ENCODE data around the gene CPPED1. TPM values are rescaled to one million over a fixed set of nuclear protein-coding genes. Genes with fewer than 3 reads are reported as not detected.
"Not testable (repeated sequence)": the region's sequence is repeated elsewhere in the genome, so short reads cannot be mapped to it uniquely, and the experiment has no call there.

CPPED1 gene
- total RNA-seq, 1 experiment from 2014 or later, result 11.9 TPM

GRCh38 chr16:12769525-12769924 is 34.2 kb downstream of the CPPED1 start:
- DNase-seq (ENCODE audit: low read depth), result no peak

- no peak for DNase-seq (ENCODE audit: low read depth)
Measured at GRCh38 chr16:12767897-12768296, 35.8 kb downstream of the CPPED1 start.

GRCh38 chr16:12766853-12767252 is 36.8 kb downstream of the CPPED1 start:
- DNase-seq (ENCODE audit: low read depth), result no peak

GRCh38 chr16:12766208-12766607 is 37.5 kb downstream of the CPPED1 start:
- not testable (repeated sequence) for DNase-seq (ENCODE audit: low read depth)

GRCh38 chr16:12764813-12765488 is 38.7 kb downstream of the CPPED1 start:
- DNase-seq (ENCODE audit: low read depth), result no peak

GRCh38 chr16:12763517-12763916 is 40.2 kb downstream of the CPPED1 start:
- DNase-seq (ENCODE audit: low read depth), result no peak

- DNase-seq (ENCODE audit: low read depth), result no peak
Measured at GRCh38 chr16:12760819-12761611, 42.7 kb downstream of the CPPED1 start.

GRCh38 chr16:12758670-12759558 is 44.8 kb downstream of the CPPED1 start:
- DNase-seq (ENCODE audit: low read depth), result no peak

- DNase-seq (ENCODE audit: low read depth), result no peak
Measured at GRCh38 chr16:12758031-12758669, 45.5 kb downstream of the CPPED1 start.

GRCh38 chr16:12757546-12757945 is 46.1 kb downstream of the CPPED1 start:
- no peak for DNase-seq (ENCODE audit: low read depth)

- DNase-seq (ENCODE audit: low read depth), result peak; percentile 19
Measured at GRCh38 chr16:12754824-12755543, 48.7 kb downstream of the CPPED1 start.

- DNase-seq (ENCODE audit: low read depth), result no peak
Measured at GRCh38 chr16:12753203-12754023, 50.3 kb downstream of the CPPED1 start.

- no peak for DNase-seq (ENCODE audit: low read depth)
Measured at GRCh38 chr16:12752159-12752558, 51.5 kb downstream of the CPPED1 start.

- no peak for DNase-seq (ENCODE audit: low read depth)
Measured at GRCh38 chr16:12750554-12750918, 53.2 kb downstream of the CPPED1 start.

- no peak for DNase-seq (ENCODE audit: low read depth)
Measured at GRCh38 chr16:12749076-12749475, 54.6 kb downstream of the CPPED1 start.

- no peak for DNase-seq (ENCODE audit: low read depth)
Measured at GRCh38 chr16:12747827-12748226, 55.9 kb downstream of the CPPED1 start.

- DNase-seq (ENCODE audit: low read depth), result no peak
Measured at GRCh38 chr16:12747261-12747660, 56.4 kb downstream of the CPPED1 start.

- DNase-seq (ENCODE audit: low read depth), result no peak
Measured at GRCh38 chr16:12744860-12745259, 58.8 kb downstream of the CPPED1 start.

GRCh38 chr16:12742741-12743140 is 60.9 kb downstream of the CPPED1 start:
- no peak for DNase-seq (ENCODE audit: low read depth)

All from HT1080 (cell line).